ENCODE measurements around the gene HEYL.
A peak's percentile ranks its signal among the peaks of the same experiment; 100 is the strongest.

HEYL gene

GRCh38 chr1:39638965-39639304 is 508 bp downstream of the HEYL start:
- DNase-seq (ENCODE audit: low read depth in 2 of 2): no peak

GRCh38 chr1:39637361-39637760 is 2.1 kb downstream of the HEYL start:
- no peak for DNase-seq (ENCODE audit: low read depth in 2 of 2)

- no peak for DNase-seq (ENCODE audit: low read depth in 2 of 2)
These were observed 3.6 kb downstream of the HEYL start for GRCh38 chr1:39635871-39636210.

GRCh38 chr1:39635205-39635870 is 4.1 kb downstream of the HEYL start:
- DNase-seq (ENCODE audit: low read depth in 2 of 2): no peak

- DNase-seq (ENCODE audit: low read depth in 2 of 2): no peak
These were observed 6.0 kb downstream of the HEYL start for GRCh38 chr1:39633422-39633821.

DNA sequence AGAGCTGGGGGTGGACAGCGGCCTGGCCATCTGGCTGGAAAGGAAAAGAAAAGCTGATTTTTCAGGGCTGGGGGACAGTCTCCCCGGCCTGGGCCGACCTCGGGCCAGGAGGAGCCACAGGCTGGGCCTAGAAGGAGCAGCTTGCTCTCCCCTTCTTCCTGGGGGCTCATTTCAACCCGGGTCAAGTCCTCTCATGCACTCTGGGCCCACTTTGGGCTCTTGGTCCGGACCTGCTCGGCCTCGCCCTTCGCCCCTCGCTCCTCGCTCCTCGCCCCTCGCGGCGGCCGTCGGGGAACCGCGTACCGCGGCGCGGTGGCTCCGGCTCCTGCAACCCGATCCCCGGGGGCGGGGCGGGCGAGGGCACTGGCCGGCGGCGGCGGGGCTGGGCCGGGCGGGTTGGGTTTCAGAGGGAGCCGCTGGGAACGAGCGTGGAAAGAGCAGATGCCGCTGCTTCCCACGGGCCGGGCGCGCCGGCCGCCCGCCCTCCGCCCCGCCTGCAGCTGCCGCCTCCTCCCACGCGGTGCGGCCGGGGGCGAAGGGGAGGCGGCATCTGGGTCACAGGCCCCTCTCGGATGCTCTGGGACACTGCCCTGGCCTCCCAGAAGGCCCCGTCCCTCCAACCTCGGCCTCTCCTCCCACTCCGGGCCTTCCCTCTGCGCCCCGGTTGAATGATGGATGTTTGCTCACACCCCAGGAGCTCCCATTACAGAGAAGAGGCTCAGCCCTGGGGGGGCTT is 6.6 kb downstream of the HEYL start:
- DNase-seq (ENCODE audit: low read depth in 2 of 2): no peak

GRCh38 chr1:39632323-39632681 is 7.1 kb downstream of the HEYL start:
- DNase-seq (ENCODE audit: low read depth in 2 of 2): no peak

- DNase-seq (ENCODE audit: low read depth in 2 of 2): no peak
These were observed 7.8 kb downstream of the HEYL start for GRCh38 chr1:39631361-39632322.

- DNase-seq (ENCODE audit: low read depth in 2 of 2): no peak
These were observed 10.6 kb downstream of the HEYL start for GRCh38 chr1:39628807-39629350.

DNA sequence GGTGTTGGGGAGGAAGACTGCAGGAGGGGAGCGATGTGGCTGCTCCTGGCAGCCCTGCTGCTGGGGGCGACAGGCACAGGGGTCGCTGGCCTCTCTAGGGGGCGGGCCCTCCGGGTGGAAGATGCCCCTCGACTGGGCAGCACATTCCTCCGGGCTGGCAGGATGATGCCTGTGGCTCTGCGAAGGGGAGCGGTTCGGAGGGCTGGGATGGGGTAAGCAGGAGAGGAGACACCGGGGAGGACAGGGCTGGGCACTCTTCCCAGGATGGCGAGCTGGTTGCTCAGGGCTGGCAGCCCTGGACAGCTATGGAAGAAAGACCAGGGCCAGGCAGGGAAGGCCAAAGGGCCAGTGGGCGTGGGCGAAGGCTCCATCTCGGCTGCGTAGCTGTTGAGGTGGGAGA is 12.8 kb downstream of the HEYL start:
- DNase-seq (ENCODE audit: low read depth in 2 of 2): no peak

DNA sequence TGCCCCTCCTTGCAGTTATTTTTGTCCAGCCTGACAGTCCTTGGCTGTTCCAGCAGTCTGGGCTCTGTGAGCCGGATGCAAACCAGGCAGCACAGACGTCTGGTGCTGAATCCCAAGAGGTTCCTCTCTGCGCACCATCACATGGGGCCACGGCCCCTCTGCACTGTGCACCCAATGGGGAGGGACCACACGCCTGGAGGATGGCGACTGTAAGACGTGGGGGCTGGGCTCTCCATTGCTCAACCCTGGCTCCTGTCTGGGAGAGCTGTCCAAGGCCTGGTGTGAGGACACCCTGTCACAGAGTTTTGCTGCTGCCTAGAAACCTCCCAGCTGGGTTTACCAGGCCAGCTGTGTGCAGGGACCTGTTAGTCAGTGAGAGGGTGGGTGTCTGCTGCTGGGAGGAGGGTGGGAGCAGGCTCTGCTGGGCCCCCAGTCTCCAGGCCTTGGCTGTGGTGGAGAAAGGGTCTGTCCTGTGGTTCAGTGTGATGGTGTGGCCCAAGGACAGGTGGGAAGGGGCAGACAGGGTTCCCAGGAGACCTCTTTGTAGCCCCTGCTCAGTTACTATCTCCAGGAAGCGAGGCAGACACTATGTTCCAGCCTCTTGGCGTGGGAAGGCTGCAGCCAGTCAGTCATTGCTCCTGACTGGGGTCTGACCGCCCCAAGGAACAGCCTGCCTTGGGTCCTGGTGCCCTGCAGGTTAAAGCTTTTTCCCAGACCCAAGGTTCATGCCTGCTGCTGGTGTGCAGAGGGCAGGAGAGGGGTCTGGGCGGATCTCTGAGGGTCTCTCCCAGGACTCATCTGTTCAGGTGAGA is 13.8 kb downstream of the HEYL start:
- DNase-seq (ENCODE audit: low read depth in 2 of 2): no peak

DNA sequence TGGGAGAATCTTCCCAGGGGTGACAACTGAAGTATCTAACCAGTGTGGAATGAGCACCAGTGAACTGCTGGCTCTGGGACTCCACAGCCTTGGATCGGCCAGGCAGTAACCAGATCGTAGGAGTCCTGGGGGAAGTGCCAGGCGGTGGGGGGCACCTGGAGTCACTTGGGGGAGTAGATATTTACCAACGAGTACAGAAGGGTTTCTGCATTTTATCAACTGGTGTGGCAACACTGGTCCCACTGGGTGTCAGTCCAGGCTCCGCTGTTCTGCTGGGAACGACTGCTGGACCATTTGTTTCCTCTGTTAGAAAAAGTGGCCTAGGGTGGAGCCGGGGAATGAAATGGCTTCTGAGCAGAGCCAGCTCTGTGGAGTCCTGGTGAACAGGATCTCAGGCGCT is 14.4 kb downstream of the HEYL start:
- no peak for DNase-seq (ENCODE audit: low read depth in 2 of 2)

GRCh38 chr1:39623053-39623452 is 16.4 kb downstream of the HEYL start:
- no peak for DNase-seq (ENCODE audit: low read depth in 2 of 2)

GRCh38 chr1:39622427-39622826 is 17.0 kb downstream of the HEYL start:
- no peak for DNase-seq (ENCODE audit: low read depth in 2 of 2)

- no peak for DNase-seq (ENCODE audit: low read depth in 2 of 2)
These were observed 18.7 kb downstream of the HEYL start for GRCh38 chr1:39620659-39621165.

DNA sequence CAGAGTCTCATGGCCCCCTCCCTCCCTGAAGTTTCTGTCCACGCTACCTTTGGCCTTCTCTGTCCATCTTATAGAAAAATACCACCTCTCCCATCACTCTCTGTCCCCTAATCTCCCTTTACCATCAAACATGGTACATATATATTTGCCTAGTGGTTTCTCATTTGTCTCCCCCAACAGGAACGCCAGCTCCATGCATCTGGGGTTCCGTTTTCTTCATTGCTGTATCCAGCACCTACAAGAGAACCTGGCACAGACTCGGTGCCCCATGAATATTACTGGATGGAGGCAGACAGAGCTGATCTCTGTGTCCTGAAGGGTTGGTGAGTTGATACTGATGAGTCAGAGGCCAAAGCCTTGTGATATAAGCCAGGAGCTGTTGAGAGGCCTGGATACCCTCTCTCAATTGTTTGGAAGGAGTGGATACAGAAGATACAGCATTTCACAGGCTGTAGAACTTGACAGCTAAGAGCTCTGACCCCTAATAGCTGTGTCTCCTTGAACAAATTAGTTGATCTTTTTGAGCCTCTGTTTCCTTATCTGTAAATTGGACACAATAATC is 21.9 kb downstream of the HEYL start:
- no peak for DNase-seq (ENCODE audit: low read depth in 2 of 2)

DNA sequence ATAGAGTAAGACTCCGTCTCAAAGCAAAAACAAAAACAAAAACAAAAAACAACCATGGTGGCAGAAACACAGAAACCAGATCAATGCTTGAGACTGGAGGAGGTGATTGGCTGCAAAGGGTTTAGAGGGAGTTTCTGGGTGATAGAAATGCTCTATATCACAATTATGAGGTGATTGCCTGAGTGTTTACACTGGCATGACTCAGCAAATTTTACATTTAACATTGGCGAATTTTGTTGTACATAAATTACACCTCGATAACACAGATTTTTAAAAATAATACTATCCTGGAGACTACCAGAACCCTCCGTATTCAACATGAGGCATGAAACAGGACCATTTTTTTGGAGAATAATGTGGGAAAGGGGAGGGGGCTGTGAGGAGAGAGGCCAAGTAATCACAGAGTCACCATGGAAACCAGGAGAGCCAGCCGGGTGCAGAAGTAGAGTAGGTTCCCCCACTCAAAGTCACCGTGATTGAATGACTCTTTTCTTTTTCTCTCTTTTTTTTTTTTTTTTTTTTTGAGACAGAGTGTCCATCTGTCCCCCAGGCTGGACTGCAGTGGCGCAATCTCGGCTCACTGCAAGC is 24.3 kb downstream of the HEYL start:
- DNase-seq (ENCODE audit: low read depth in 2 of 2): no peak

DNA sequence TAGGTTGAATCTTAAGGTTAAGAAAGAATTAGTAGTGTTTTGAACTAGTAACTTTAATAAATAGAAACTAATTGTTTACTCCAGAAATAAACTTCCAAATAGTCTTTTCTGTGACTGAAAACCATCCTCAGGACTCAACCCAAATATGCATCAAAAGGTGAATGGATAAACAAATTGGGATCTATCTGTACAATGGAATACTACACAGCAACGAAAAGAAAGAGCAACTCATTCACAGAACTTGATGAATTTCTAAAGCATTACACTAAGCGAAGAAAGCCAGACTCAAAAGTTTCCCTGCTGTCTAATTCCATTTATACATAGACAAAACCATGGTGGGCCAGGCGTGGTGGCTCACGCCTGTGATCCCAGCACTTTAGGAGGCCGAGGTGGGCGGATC is 25.0 kb downstream of the HEYL start:
- DNase-seq (ENCODE audit: low read depth in 2 of 2): no peak

- no peak for DNase-seq (ENCODE audit: low read depth in 2 of 2)
These were observed 26.2 kb downstream of the HEYL start for GRCh38 chr1:39613250-39613649.

DNA sequence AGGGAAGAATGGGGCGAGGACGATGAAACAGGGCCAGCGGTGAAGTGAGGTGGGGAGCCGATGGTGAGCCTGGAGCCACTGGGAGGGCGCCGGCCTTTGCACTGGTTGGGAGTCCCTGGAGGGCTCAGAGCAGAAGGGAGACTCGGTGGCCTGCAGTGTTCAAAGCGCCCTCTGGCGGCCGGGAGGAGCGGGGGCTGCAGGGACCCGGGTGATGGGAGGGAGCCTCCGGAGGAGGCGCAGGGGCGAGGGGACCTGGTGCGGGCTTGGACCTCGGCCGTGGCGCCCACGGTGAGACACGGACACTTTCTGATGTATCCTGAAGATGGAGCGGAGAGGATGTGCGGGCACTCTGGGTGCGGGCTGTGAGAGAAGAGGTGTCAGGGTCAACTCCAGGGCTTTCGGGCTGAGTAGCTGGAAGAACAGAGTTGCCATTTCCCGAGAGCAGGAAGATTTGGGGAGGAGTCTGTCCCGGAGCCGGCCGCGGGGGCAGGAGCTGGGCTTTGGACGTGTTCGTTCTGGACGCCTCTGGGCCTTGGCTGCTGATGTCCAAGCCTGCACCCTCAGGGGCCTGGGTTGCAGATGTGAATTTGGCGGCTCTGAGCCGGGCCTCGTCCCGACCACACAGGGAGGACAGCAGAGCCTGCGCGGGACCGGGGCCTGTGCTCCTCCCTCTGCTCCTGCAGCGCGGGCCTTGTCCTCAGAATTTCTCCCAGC is 29.7 kb downstream of the HEYL start:
- peak; percentile 77 for DNase-seq (ENCODE audit: low read depth in 2 of 2)

Data from stimulated activated CD8-positive, alpha-beta memory T cell treated with anti-CD3 and anti-CD28 coated beads, Interleukin-2, amount 100 ng/mL, for 48 hours (primary cell).